Spleen (tissue), 11 donors: ENCODE data around the gene TTC28. TPM values are rescaled to one million over a fixed set of nuclear protein-coding genes. Genes with fewer than 3 reads are reported as not detected.

Experiments used
- DNase-seq: peaks from one replicate; pipeline ENCODE4 v3.0.0-alpha.2; 2020
- H3K27ac ChIP-seq, 8 donors: fragments of 200-600 bp; sonication (generic) in 7 of 8; 1 replicate in 4 of 8; 2 replicates in 4 of 8; pipeline versions ENCODE4 v1.5.0 to v1.8.0; 2016 to 2021; ENCODE audit warnings: inconsistent platforms in 4 of 8, mild to moderate bottlenecking in 4 of 8, moderate library complexity in 1 of 8
- H3K27me3 ChIP-seq, 7 donors: fragments of 200-600 bp; sonication (generic) in 6 of 7; replicated peaks in 1 of 7; 1 replicate in 4 of 7; 2 replicates in 3 of 7; pipeline versions ENCODE4 v1.5.0 to v1.8.0; 2016 to 2021; ENCODE audit warnings: inconsistent platforms in 3 of 7, mild to moderate bottlenecking in 1 of 7
- H3K36me3 ChIP-seq, 6 donors: fragments of 200-600 bp; sonication (generic) in 5 of 6; 1 replicate in 4 of 6; 2 replicates in 2 of 6; pipeline versions ENCODE4 v1.5.0 to v1.8.0; 2016 to 2021; ENCODE audit warnings: inconsistent platforms in 2 of 6
- H3K4me1 ChIP-seq, 6 donors: fragments of 200-600 bp; sonication (generic) in 5 of 6; 1 replicate in 3 of 6; 2 replicates in 3 of 6; pipeline versions ENCODE4 v1.5.0 to v1.8.0; 2016 to 2021; ENCODE audit warnings: inconsistent platforms in 3 of 6
- H3K4me3 ChIP-seq, 8 donors: fragments of 200-600 bp; sonication (generic) in 7 of 8; 1 replicate in 4 of 8; 2 replicates in 4 of 8; pipeline versions ENCODE4 v1.5.0 to v1.8.0; 2016 to 2021; ENCODE audit warnings: inconsistent platforms in 4 of 8, mild to moderate bottlenecking in 4 of 8, moderate library complexity in 2 of 8
- H3K9me3 ChIP-seq, 8 donors: fragments of 200-600 bp; sonication (generic) in 7 of 8; 1 replicate in 4 of 8; 2 replicates in 4 of 8; pipeline versions ENCODE4 v1.5.0 to v1.8.0; 2016 to 2021; ENCODE audit warnings: inconsistent platforms in 4 of 8
- POLR2A ChIP-seq, 3 donors: fragments of 450-650 bp; IDR thresholded peaks; one replicate each; pipeline ENCODE4 v1.5.1; 2017; ENCODE audit warnings: antibody characterized with exemption in 3 of 3, mild to moderate bottlenecking in 1 of 3
- POLR2AphosphoS5 ChIP-seq, 3 donors: sonication (generic); formaldehyde crosslinking; IDR thresholded peaks; one replicate each; pipeline ENCODE4 v1.5.1; 2017; ENCODE audit warnings: antibody characterized with exemption in 3 of 3
- WGBS, 5 donors: extraction: QIAGEN DNeasy Blood & Tissue Kit in 3 of 5; methylation state at CpG; one replicate each; pipeline versions ENCODE4 v1.1.5 to v1.1.7; 2013 to 2018; 5-methylcytosine and 5-hydroxymethylcytosine counted together
- intact Hi-C: fragments of 100-400 bp; cut with DNase I; formaldehyde crosslinking; loops from one replicate; pipeline ENCODE4 v1.15.0; 2023; ENCODE audit warnings: low total_unique reads
- polyA plus RNA-seq, 3 donors: library from polyadenylated mRNA; stranded (reverse); fragments of 200-250 nt; gene quantifications; one replicate each; pipeline ENCODE4 v1.2.1, GENCODE V29; 2013
- total RNA-seq, 7 donors: library from RNA; depleted of rRNA in 3 of 7; stranded (reverse); fragments of >200 nt in 3 of 7; fragmentation: NEBNext Ultra II Directional in 4 of 7; extraction: Animal tissue kit (Norgen Biotek cat#: 25700) in 4 of 7; gene quantifications; one replicate each; pipeline versions ENCODE4 v1.1.0 to v1.2.1, GENCODE V29; 2016 to 2021
- TF ChIP-seq, protein P1 (sequence below), 11 experiments: fragments of 200-600 bp in 7 of 11; fragments of 450-650 bp in 4 of 11; sonication (generic) in 4 of 11; IDR thresholded peaks in 8 of 11; conservative IDR thresholded peaks in 3 of 11; 1 replicate in 7 of 11; 2 replicates in 4 of 11; pipeline versions ENCODE4 v1.4.0 to v1.8.0; 2016 to 2021; ENCODE audit warnings: antibody characterized with exemption in 11 of 11, inconsistent platforms in 4 of 11, mild to moderate bottlenecking in 1 of 11
- donor health status: healthy with polysubstance abuse.
- donor health status: DM: no; HTN: no; CAD: no; lungs with moderate emphysema.
- donor health status: DM: no; HTN: no; CAD: no.
- donor health status: Bipolar disorder and iron deficiency.
- donor health status: healthy.
- donor health status: DM: no; HTN: no; CAD: no.
- donor health status: DM: yes; HTN: yes; CAD: no.

The TTC28 gene
- total and polyA plus RNA-seq, 10 donors: 0.62 to 69.0 (median 33.5) TPM

DNA sequence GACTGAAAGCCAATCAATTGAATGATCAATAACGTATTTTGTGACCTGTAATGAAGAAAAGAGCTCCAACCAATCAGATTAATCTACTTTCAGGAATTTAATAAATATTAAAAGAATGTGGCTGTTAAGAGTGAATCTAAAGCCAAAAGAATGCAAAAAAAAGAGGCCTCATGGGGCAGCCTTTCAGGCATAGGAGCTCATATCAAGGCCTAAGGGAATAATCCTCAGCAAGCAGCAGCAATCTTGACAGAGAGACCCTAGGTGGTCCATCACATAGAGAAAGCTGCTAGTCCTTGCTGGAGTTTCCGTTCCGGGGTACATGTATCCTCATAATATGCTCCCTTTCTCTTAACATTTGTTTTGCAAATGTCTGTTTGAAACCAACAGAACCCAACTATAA lies 447.4 kb downstream of the TTC28 start:
- H3K4me1 ChIP-seq: no peaks in the 10 kb centered on the region
- WGBS, 5 donors: 86 to 98% (median 88%) methylated on average over 3 of the region's 3 CpGs
- intact Hi-C loops: no loop called here
- H3K36me3 ChIP-seq: no peaks in the 10 kb centered on the region
- H3K9me3 ChIP-seq: no peaks in the 10 kb centered on the region
- TF ChIP-seq, protein P1, sequence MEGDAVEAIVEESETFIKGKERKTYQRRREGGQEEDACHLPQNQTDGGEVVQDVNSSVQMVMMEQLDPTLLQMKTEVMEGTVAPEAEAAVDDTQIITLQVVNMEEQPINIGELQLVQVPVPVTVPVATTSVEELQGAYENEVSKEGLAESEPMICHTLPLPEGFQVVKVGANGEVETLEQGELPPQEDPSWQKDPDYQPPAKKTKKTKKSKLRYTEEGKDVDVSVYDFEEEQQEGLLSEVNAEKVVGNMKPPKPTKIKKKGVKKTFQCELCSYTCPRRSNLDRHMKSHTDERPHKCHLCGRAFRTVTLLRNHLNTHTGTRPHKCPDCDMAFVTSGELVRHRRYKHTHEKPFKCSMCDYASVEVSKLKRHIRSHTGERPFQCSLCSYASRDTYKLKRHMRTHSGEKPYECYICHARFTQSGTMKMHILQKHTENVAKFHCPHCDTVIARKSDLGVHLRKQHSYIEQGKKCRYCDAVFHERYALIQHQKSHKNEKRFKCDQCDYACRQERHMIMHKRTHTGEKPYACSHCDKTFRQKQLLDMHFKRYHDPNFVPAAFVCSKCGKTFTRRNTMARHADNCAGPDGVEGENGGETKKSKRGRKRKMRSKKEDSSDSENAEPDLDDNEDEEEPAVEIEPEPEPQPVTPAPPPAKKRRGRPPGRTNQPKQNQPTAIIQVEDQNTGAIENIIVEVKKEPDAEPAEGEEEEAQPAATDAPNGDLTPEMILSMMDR (IDR thresholded peaks at IDR 0.05 in 8 of 11, conservative IDR thresholded peaks at IDR 0.05 in 3 of 11): no peak
- no peak for TF ChIP-seq POLR2A (IDR thresholded peaks at IDR 0.05)
- TF ChIP-seq POLR2AphosphoS5 (IDR thresholded peaks at IDR 0.05): no peak
- no peak overlapping the region for H3K4me3 ChIP-seq
- no peaks in the 10 kb centered on the region for H3K27me3 ChIP-seq
- no peak for DNase-seq
- H3K27ac ChIP-seq: no peak overlapping the region

DNA sequence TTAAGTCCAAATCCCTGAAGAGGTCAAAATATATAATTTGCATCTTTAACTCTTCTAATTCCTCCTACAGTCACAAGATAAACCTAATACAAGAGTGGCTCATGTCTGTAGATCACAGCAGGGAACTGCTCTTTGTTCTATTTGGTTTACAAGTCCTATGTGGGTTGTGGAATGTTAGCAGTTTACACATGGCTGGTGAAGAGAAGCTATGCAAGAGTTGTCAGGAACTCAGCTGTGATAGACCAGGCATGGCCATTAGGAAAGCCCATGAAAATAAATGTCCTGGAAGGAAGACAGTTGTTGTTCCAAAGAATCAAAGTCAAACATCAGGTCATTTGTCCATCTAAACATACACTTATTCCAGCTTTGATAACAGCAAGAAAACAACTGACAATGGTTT lies 448.2 kb downstream of the TTC28 start:
- H3K36me3 ChIP-seq: no peaks in the 10 kb centered on the region
- no peaks in the 10 kb centered on the region for H3K9me3 ChIP-seq
- H3K27me3 ChIP-seq: no peaks in the 10 kb centered on the region
- no peak for DNase-seq
- H3K4me1 ChIP-seq: no peaks in the 10 kb centered on the region
- H3K4me3 ChIP-seq: no peak overlapping the region
- intact Hi-C loops: no loop called here
- TF ChIP-seq, protein P1 (IDR thresholded peaks at IDR 0.05 in 8 of 11, conservative IDR thresholded peaks at IDR 0.05 in 3 of 11): no peak
- TF ChIP-seq POLR2A (IDR thresholded peaks at IDR 0.05): no peak
- no peak for TF ChIP-seq POLR2AphosphoS5 (IDR thresholded peaks at IDR 0.05)
- H3K27ac ChIP-seq: no peak overlapping the region

DNA sequence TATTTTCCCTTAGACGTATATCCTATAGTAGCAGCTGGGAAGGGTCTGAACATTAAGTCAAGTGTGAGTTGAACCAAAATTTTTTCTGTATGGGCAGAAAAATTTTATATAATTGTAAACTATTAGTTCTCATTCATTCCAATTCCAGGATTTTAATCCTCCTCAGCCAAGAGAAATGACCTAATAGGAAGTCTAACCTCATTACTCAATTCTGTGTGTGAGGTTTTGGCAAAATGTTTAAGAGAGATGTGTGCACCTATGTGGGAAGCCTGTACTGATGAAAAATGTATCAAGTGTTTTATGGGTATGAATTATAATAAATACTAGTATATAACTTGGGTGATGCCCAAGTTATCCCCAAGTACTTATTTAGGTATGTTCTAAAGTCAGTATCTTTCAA lies 449.0 kb downstream of the TTC28 start:
- H3K4me1 ChIP-seq: no peaks in the 10 kb centered on the region

DNA sequence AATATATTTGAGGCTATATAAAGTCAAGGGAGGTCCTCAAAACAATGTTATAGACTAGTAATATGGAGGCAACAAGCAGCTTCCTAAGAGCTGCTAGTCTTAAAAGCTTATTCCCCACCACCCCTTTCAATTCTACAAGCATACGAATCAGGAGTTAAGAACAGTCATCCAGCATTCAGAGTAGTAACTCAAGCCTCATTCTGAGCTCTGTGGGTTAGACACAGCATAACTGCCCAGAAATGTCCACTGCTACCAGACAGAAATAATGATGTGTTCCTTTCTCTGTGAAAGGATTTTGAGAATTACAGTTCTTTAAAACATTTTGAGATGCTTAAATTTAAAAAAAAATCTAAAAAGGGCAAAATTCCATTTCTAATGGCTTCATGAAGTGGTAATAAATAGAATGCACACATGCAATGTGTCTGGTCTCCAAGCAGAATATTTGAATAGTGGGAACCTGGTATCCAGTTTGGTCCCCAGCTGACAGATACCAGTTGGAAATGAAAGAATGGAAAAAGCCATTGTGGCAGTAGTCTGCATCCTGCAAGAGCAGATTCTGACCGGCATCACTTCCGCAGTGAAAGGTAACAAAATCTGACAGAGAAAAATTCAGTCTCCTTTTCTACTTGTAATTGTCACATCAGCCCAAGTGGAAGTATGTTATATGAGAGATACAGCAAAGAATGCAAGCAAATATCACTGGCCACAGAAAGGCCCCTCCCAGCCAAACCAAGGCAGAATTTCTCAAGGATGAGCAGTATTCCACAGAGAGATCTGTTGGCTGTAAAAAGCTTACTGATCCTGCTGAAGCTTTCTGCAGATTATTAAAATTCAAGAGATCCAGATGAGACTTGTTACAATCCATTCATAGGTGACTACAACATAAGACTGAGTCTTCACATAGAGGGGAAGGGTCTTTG lies 449.8 kb downstream of the TTC28 start:
- 89 to 98% (median 97%) methylated on average over 3 of the region's 3 CpGs for WGBS, 5 donors
- TF ChIP-seq POLR2A (IDR thresholded peaks at IDR 0.05) (no peak), POLR2AphosphoS5 (IDR thresholded peaks at IDR 0.05) (no peak)
- TF ChIP-seq, protein P1 (IDR thresholded peaks at IDR 0.05 in 8 of 11, conservative IDR thresholded peaks at IDR 0.05 in 3 of 11): no peak
- no peaks in the 10 kb centered on the region for H3K36me3 ChIP-seq
- DNase-seq: no peak
- H3K27me3 ChIP-seq: no peaks in the 10 kb centered on the region
- no peak overlapping the region for H3K27ac ChIP-seq
- no peak overlapping the region for H3K4me3 ChIP-seq
- intact Hi-C loops: no loop called here
- H3K9me3 ChIP-seq: no peaks in the 10 kb centered on the region
- H3K4me1 ChIP-seq: no peaks in the 10 kb centered on the region

More for the DNA sequence above, 449.0 kb downstream of the TTC28 start:
- H3K27ac ChIP-seq: no peak overlapping the region
- H3K36me3 ChIP-seq: no peaks in the 10 kb centered on the region
- WGBS, 5 donors: 91 to 95% (median 92%) methylated on average over 1 of the region's 1 CpG
- no peaks in the 10 kb centered on the region for H3K27me3 ChIP-seq
- H3K9me3 ChIP-seq: no peaks in the 10 kb centered on the region
- TF ChIP-seq, protein P1 (IDR thresholded peaks at IDR 0.05 in 8 of 11, conservative IDR thresholded peaks at IDR 0.05 in 3 of 11): no peak
- TF ChIP-seq POLR2A (IDR thresholded peaks at IDR 0.05) (no peak), POLR2AphosphoS5 (IDR thresholded peaks at IDR 0.05) (no peak)
- DNase-seq: no peak
- no peak overlapping the region for H3K4me3 ChIP-seq
- intact Hi-C loops: no loop called here
